ENCODE data around the gene BARHL2. TPM values are rescaled to one million over a fixed set of nuclear protein-coding genes. Genes with fewer than 3 reads are reported as not detected.

The BARHL2 gene
- total RNA-seq, 4 donors from 2014 or later = not detected

DNA sequence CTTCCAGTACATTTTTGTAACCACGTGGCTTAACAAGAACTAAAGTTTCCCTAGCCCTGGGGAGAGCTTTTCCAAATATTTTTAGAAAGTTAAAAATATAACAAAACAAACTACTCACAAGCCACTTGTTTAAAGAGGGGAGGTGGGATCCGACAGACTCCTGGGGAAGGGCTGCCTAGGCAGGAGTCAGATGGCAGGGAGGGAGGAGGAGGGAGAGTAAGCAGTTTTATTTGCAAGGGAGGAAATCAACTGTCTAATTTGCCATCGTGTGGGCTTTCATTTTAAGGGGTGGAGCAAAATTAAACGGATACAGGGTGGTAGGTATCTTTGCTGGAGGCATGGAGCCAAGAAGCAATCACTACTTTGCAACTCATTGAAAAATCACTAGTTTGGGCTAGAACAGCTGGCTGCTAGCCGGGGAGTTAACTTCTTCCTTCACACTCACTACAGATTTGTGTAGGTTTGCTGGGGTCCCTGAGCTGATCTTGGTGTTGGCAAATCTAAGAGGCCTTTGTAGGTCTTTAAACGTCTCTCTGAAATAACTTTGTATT lies 8.8 kb downstream of the BARHL2 start:
- peaks cover 0 to 100% (median 84%) of the 10 kb centered on the region in 4 donors for H3K27me3 ChIP-seq
- 4% methylated on average over 6 of the region's 6 CpGs for whole genome bisulfite sequencing
- peak; percentile 62 for DNase-seq (ENCODE audit: extremely low spot score)

DNA sequence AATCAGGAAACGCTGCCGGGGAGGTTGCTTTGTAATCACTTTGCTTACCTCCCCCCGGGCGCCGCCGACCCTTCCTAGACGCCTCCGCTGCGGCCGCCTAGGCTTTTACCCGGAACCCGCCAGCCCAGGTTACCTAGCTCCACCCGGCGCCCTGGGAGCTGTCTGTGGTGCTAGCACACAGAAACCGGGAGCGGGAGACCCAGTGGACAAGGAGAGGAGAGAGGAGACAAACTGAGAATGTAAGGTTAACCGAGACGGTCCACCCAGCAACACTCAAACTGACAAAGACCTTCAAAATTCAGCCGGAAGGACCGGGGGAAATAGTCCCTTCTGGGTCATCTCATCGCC lies 9.8 kb downstream of the BARHL2 start:
- TF ChIP-seq EP300 (IDR thresholded peaks at IDR 0.05) (no peak), POLR2AphosphoS5 (IDR thresholded peaks at IDR 0.05) (no peak), POLR2A (IDR thresholded peaks at IDR 0.05; ENCODE audit: low read depth) (no peak)
- TF ChIP-seq, protein P1, sequence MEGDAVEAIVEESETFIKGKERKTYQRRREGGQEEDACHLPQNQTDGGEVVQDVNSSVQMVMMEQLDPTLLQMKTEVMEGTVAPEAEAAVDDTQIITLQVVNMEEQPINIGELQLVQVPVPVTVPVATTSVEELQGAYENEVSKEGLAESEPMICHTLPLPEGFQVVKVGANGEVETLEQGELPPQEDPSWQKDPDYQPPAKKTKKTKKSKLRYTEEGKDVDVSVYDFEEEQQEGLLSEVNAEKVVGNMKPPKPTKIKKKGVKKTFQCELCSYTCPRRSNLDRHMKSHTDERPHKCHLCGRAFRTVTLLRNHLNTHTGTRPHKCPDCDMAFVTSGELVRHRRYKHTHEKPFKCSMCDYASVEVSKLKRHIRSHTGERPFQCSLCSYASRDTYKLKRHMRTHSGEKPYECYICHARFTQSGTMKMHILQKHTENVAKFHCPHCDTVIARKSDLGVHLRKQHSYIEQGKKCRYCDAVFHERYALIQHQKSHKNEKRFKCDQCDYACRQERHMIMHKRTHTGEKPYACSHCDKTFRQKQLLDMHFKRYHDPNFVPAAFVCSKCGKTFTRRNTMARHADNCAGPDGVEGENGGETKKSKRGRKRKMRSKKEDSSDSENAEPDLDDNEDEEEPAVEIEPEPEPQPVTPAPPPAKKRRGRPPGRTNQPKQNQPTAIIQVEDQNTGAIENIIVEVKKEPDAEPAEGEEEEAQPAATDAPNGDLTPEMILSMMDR (IDR thresholded peaks at IDR 0.05) = no peak
- peaks cover 0 to 99% (median 78%) of the 10 kb centered on the region in 4 donors for H3K27me3 ChIP-seq
- intact Hi-C loops (cut with DNase I) = no loop called here
- peak; percentile 89 for DNase-seq (ENCODE audit: extremely low spot score)
- WGBS = 2% methylated on average over 21 of the region's 21 CpGs
- no peaks in the 10 kb centered on the region for H3K36me3 ChIP-seq
- H3K9me3 ChIP-seq = no peaks in the 10 kb centered on the region
- H3K4me1 ChIP-seq = peaks cover 14 to 32% (median 27%) of the 10 kb centered on the region in 4 donors
- H3K4me3 ChIP-seq = peak overlapping the region; percentile 27 to 44 (median 36)
- no peak overlapping the region for H3K27ac ChIP-seq (replicated peaks in 1 of 4)

More for the DNA sequence above, 8.8 kb downstream of the BARHL2 start:
- H3K4me3 ChIP-seq = no peak overlapping the region
- peaks cover 14 to 34% (median 28%) of the 10 kb centered on the region in 4 donors for H3K4me1 ChIP-seq
- no peaks in the 10 kb centered on the region for H3K9me3 ChIP-seq
- H3K36me3 ChIP-seq = no peaks in the 10 kb centered on the region
- H3K27ac ChIP-seq (replicated peaks in 1 of 4) = no peak overlapping the region
- TF ChIP-seq, protein P1 (IDR thresholded peaks at IDR 0.05) = no peak
- TF ChIP-seq POLR2AphosphoS5 (IDR thresholded peaks at IDR 0.05) (no peak), EP300 (IDR thresholded peaks at IDR 0.05) (no peak), POLR2A (IDR thresholded peaks at IDR 0.05; ENCODE audit: low read depth) (no peak)
- intact Hi-C loops (cut with DNase I) = no loop called here

- DNase-seq (ENCODE audit: extremely low spot score) = peak; percentile 89
- TF ChIP-seq, protein P1 (IDR thresholded peaks at IDR 0.05) = no peak
- TF ChIP-seq POLR2AphosphoS5 (IDR thresholded peaks at IDR 0.05) (no peak), POLR2A (IDR thresholded peaks at IDR 0.05; ENCODE audit: low read depth) (no peak), EP300 (IDR thresholded peaks at IDR 0.05) (no peak)
- 2% methylated on average over 32 of the region's 73 CpGs for WGBS
- Histone ChIP-seq H3K4me1 (peaks cover 14 to 26% (median 24%) of the 10 kb centered on the region in 4 donors), H3K9me3 (no peaks in the 10 kb centered on the region), H3K4me3 (peak overlapping the region; percentile 27 to 44 (median 36)), H3K27ac (replicated peaks in 1 of 4) (no peak overlapping the region), H3K36me3 (no peaks in the 10 kb centered on the region), H3K27me3 (peaks cover 0 to 99% (median 78%) of the 10 kb centered on the region in 4 donors)
- intact Hi-C loops (cut with DNase I) = no loop called here
These were observed 10.4 kb downstream of the BARHL2 start for GRCh38 chr1:90706437-90707362.

- Histone ChIP-seq H3K9me3 (no peaks in the 10 kb centered on the region), H3K36me3 (no peaks in the 10 kb centered on the region), H3K4me3 (peak overlapping the region in 2 of 4 donors; percentile 27 to 38), H3K4me1 (peaks cover 13 to 22% (median 20%) of the 10 kb centered on the region in 4 donors), H3K27me3 (peaks cover 0 to 99% (median 75%) of the 10 kb centered on the region in 4 donors), H3K27ac (replicated peaks in 1 of 4) (no peak overlapping the region)
- TF ChIP-seq, protein P1 (IDR thresholded peaks at IDR 0.05) = no peak
- intact Hi-C loops (cut with DNase I) = no loop called here
- WGBS = 8% methylated on average over 8 of the region's 8 CpGs
- DNase-seq (ENCODE audit: extremely low spot score) = no peak
These were observed 11.1 kb downstream of the BARHL2 start for GRCh38 chr1:90705956-90706355.
